Thyroid gland (tissue), 4 donors: ENCODE measurements around the gene MROH2A. TPM values are rescaled to one million over a fixed set of nuclear protein-coding genes. Genes with fewer than 3 reads are reported as not detected.

Experiments used
- DNase-seq, 2 donors: peaks; one replicate each; pipeline ENCODE4 v3.0.0-alpha.2; 2019
- H3K27ac ChIP-seq, 3 donors: fragments of 200-600 bp; sonication (generic); 1 replicate in 2 of 3; 2 replicates in 1 of 3; pipeline ENCODE4 v1.5.1; 2016 to 2019; ENCODE audit warnings: mild to moderate bottlenecking in 1 of 3, moderate library complexity in 1 of 3
- H3K27me3 ChIP-seq: fragments of 200-600 bp; sonication (generic); one replicate; pipeline ENCODE4 v1.5.1; 2019
- H3K36me3 ChIP-seq, 2 donors: fragments of 200-600 bp; sonication (generic); one replicate each; pipeline ENCODE4 v1.5.1; 2016 to 2019
- H3K4me1 ChIP-seq, 2 donors: fragments of 200-600 bp; sonication (generic); one replicate each; pipeline ENCODE4 v1.5.1; 2017 to 2019
- H3K4me3 ChIP-seq, 3 donors: fragments of 200-600 bp; sonication (generic); replicated peaks in 1 of 3; 1 replicate in 2 of 3; 2 replicates in 1 of 3; pipeline ENCODE4 v1.5.1; 2016; ENCODE audit warnings: mild to moderate bottlenecking in 1 of 3
- H3K9me3 ChIP-seq: fragments of 200-600 bp; sonication (generic); one replicate; pipeline ENCODE4 v1.5.1; 2017
- CTCF ChIP-seq, 6 experiments: fragments of 200-600 bp in 3 of 6; fragments of 450-650 bp in 3 of 6; sonication (generic) in 3 of 6; IDR thresholded peaks; one replicate each; pipeline ENCODE4 v1.5.1; 2016 to 2019; ENCODE audit warnings: antibody characterized with exemption in 6 of 6, mild to moderate bottlenecking in 2 of 6, inconsistent platforms in 1 of 6, moderate library complexity in 1 of 6
- POLR2A ChIP-seq, 2 donors: fragments of 450-650 bp; IDR thresholded peaks; one replicate each; pipeline ENCODE4 v1.6.1; 2017; ENCODE audit warnings: antibody characterized with exemption in 2 of 2, mild to moderate bottlenecking in 2 of 2, moderate library complexity in 1 of 2
- WGBS, 2 donors: methylation state at CpG; one replicate each; pipeline ENCODE4 v1.1.5; 2017; 5-methylcytosine and 5-hydroxymethylcytosine counted together
- intact Hi-C: fragments of 100-400 bp; cut with DNase I; formaldehyde crosslinking; loops from one replicate; pipeline ENCODE4 v1.15.1; 2023
- total RNA-seq, 4 donors: library from RNA; depleted of rRNA; stranded (reverse); fragments of >200 nt; gene quantifications; one replicate each; pipeline ENCODE4 v1.2.3, GENCODE V29; 2016

Gene MROH2A
- total RNA-seq, 4 donors from 2014 or later, result 1.3 to 20.4 (median 9.3) TPM

DNA sequence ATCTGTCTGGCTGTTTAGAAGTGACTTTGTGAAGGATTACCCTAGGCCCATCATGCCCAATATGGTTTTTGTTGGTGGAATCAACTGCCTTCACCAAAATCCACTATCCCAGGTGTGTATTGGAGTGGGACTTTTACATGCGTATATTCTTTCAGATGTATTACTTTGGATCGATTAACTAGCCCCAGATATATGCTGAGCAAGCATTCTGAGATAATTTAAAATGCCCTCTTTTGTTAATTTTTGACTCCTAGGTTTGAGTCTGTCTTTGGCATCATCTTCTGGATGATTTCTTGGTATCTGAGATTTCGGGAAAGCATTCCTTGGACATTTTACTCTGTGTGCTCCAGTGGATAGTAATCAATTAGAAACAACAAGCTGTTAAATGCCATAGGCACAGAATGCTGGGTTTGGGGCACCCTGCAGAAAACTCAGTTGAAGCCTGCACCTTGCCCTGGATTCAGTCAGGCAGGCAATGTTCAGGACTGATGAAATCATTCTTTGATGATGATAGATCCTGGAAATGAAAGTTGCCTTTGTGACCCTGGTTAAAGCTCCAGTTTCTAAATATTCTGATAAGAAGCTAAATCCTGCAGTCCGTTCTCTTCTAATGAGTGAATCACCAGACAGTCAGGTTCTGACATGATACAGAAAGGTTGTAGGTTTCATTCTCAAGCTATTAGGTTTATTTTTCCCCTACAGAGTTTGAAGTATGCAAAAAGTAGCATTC, 16.9 kb upstream of the MROH2A start:
- no peak overlapping the region for H3K4me3 ChIP-seq
- no peak for DNase-seq
- intact Hi-C loops, result no loop called here
- TF ChIP-seq CTCF (IDR thresholded peaks at IDR 0.05), result no peak
- no peak for TF ChIP-seq POLR2A (IDR thresholded peaks at IDR 0.05)
- H3K27me3 ChIP-seq, result no peaks in the 10 kb centered on the region
- 90 to 96% methylated on average over 4 of the region's 4 CpGs for WGBS, 2 donors
- H3K27ac ChIP-seq, result no peak overlapping the region
- H3K4me1 ChIP-seq, result no peaks in the 10 kb centered on the region
- H3K36me3 ChIP-seq, result no peaks in the 10 kb centered on the region
- H3K9me3 ChIP-seq, result no peaks in the 10 kb centered on the region

GRCh38 chr2:233764264-233764663, 13.9 kb upstream of the MROH2A start:
- no peaks in the 10 kb centered on the region for H3K36me3 ChIP-seq
- TF ChIP-seq POLR2A (IDR thresholded peaks at IDR 0.05) (no peak), CTCF (IDR thresholded peaks at IDR 0.05) (no peak)
- 80 to 88% methylated on average over 7 of the region's 7 CpGs for WGBS, 2 donors
- H3K27me3 ChIP-seq, result no peaks in the 10 kb centered on the region
- intact Hi-C loops, result no loop called here
- H3K9me3 ChIP-seq, result no peaks in the 10 kb centered on the region
- no peaks in the 10 kb centered on the region for H3K4me1 ChIP-seq
- no peak overlapping the region for H3K27ac ChIP-seq
- no peak for DNase-seq
- no peak overlapping the region for H3K4me3 ChIP-seq

DNA sequence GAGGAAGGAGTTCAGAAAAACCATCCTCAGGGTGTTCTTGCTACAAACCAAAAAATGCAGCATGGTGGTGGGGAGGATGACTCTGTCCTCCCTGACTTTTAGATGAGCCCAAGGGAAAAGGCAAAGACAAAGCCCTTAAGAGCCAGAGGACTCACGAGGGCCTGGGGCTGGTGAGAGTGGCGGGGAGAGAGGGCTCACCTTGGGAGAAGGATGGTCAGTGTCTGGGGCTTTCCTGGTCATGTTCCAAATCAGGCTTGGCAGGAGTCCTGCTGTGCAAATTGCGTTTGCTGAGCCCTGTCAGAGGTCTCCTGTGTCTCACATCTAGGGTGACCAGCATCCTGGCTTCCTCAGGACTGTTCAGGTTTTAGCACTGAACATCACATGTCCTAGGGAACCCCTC, 13.4 kb upstream of the MROH2A start:
- intact Hi-C loops, result no loop called here
- H3K27me3 ChIP-seq, result no peaks in the 10 kb centered on the region
- H3K9me3 ChIP-seq, result no peaks in the 10 kb centered on the region
- H3K27ac ChIP-seq, result no peak overlapping the region
- DNase-seq, result no peak
- no peaks in the 10 kb centered on the region for H3K4me1 ChIP-seq
- no peaks in the 10 kb centered on the region for H3K36me3 ChIP-seq
- H3K4me3 ChIP-seq, result no peak overlapping the region
- 44 to 46% methylated on average over 3 of the region's 3 CpGs for WGBS, 2 donors
- no peak for TF ChIP-seq CTCF (IDR thresholded peaks at IDR 0.05)
- no peak for TF ChIP-seq POLR2A (IDR thresholded peaks at IDR 0.05)

GRCh38 chr2:233766416-233766815, 11.7 kb upstream of the MROH2A start:
- no peak overlapping the region for H3K27ac ChIP-seq
- no peaks in the 10 kb centered on the region for H3K36me3 ChIP-seq
- TF ChIP-seq POLR2A (IDR thresholded peaks at IDR 0.05), result no peak
- TF ChIP-seq CTCF (IDR thresholded peaks at IDR 0.05), result no peak
- no peaks in the 10 kb centered on the region for H3K9me3 ChIP-seq
- DNase-seq, result no peak
- no peaks in the 10 kb centered on the region for H3K4me1 ChIP-seq
- no peak overlapping the region for H3K4me3 ChIP-seq
- intact Hi-C loops, result no loop called here
- H3K27me3 ChIP-seq, result no peaks in the 10 kb centered on the region
- 84 to 89% methylated on average over 4 of the region's 4 CpGs for WGBS, 2 donors

- no peaks in the 10 kb centered on the region for H3K27me3 ChIP-seq
- intact Hi-C loops, result no loop called here
- H3K9me3 ChIP-seq, result no peaks in the 10 kb centered on the region
- no peak overlapping the region for H3K27ac ChIP-seq
- TF ChIP-seq POLR2A (IDR thresholded peaks at IDR 0.05), result no peak
- no peak for TF ChIP-seq CTCF (IDR thresholded peaks at IDR 0.05)
- DNase-seq, result no peak
- WGBS, 2 donors, result 81 to 85% methylated on average over 4 of the region's 4 CpGs
- no peaks in the 10 kb centered on the region for H3K4me1 ChIP-seq
- no peak overlapping the region for H3K4me3 ChIP-seq
- H3K36me3 ChIP-seq, result no peaks in the 10 kb centered on the region
These were observed 10.1 kb upstream of the MROH2A start for GRCh38 chr2:233768076-233768475.
